Fibroblast of the aortic adventitia (primary cell): ENCODE data around the gene TEX30. TPM values are rescaled to one million over a fixed set of nuclear protein-coding genes. Genes with fewer than 3 reads are reported as not detected.
A peak's percentile ranks its signal among the peaks of the same experiment; 100 is the strongest.

Experiments
- DNase-seq: peaks from one replicate; pipeline ENCODE4 v3.0.0-alpha.2; 2010; ENCODE audit warnings: low read depth
- H3K4me3 ChIP-seq: 2 replicates; pipeline ENCODE4 v1.5.1; 2011; ENCODE audit warnings: low read depth, mild to moderate bottlenecking, control low read depth, low read length, moderate library complexity
- total RNA-seq: library from RNA; depleted of rRNA; stranded (reverse); fragments of >200 nt; gene quantifications from 2 replicates; pipeline ENCODE4 v1.2.3, GENCODE V29; 2012; ENCODE audit warnings: low replicate concordance
- TF ChIP-seq, protein P1 (sequence below): IDR thresholded peaks from 2 replicates; pipeline ENCODE4 v1.5.1; 2011; ENCODE audit warnings: mild to moderate bottlenecking, low read length, control low read depth, inconsistent platforms; ENCODE audit not compliant: insufficient read depth

The TEX30 gene
- total RNA-seq, 1 donor = 42.2 TPM

DNA sequence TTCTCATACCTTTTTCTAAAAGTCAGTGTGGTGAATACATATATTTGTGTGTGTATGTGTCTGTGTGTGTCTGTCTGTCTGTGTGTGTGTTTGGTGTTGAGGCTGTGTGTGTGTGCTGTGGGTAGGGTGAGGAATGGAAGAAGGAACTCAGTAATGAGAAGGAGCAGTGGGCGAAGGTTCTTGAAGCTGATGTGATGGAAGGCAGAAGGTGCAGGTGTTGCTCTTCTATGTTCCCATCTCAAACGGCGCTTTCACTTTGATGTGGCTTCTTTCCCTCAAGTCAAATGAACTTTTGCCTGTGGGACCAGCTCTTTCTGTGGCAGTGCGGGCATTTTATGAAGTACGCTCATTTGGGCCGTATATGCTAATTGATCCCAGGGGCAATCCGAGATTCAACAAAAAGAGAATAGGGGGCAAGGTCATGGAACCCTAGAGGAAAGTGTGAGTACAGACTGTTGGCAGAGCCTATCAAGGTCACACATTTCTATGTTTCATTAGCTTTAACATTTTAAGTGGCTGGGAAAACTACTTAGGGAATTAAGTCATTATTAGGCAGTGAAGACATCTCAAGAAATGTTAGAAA is 40.5 kb upstream of the TEX30 start:
- H3K4me3 ChIP-seq = no peak overlapping the region
- DNase-seq = no peak
- TF ChIP-seq, protein P1, sequence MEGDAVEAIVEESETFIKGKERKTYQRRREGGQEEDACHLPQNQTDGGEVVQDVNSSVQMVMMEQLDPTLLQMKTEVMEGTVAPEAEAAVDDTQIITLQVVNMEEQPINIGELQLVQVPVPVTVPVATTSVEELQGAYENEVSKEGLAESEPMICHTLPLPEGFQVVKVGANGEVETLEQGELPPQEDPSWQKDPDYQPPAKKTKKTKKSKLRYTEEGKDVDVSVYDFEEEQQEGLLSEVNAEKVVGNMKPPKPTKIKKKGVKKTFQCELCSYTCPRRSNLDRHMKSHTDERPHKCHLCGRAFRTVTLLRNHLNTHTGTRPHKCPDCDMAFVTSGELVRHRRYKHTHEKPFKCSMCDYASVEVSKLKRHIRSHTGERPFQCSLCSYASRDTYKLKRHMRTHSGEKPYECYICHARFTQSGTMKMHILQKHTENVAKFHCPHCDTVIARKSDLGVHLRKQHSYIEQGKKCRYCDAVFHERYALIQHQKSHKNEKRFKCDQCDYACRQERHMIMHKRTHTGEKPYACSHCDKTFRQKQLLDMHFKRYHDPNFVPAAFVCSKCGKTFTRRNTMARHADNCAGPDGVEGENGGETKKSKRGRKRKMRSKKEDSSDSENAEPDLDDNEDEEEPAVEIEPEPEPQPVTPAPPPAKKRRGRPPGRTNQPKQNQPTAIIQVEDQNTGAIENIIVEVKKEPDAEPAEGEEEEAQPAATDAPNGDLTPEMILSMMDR = no peak

DNA sequence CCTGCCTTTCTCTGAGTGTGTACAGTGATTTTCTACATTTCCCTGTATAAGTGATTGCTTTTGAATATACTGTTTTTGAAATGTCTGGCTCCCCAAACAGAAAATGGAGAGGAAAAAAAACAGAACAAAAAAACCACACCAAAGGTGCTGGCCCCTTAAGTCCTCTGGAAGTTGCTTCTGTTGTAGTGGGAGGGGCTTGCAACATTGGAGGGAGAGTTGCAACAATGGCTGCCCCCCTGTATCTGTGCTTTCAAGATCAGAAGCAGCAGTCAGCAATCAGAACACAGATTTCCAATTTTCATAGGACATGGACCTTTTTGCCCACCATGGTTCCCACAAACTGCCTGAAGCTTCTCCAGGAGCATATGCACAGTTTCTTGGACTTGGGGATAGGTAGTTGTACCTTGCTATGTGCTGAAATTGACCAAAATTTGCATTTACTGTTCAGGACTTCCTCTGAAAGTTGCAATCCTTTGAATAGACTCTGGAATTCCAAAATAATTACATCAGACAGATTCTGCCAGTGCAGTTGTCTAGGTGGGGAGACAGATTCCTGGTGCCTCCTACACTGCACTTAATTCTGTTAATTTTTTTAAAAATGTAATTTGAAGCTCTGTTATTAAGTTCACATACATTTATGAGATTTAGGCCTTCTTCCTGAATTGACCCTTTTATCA is 39.2 kb upstream of the TEX30 start:
- no peak overlapping the region for H3K4me3 ChIP-seq
- TF ChIP-seq, protein P1 = no peak
- DNase-seq = peak; percentile 33

DNA sequence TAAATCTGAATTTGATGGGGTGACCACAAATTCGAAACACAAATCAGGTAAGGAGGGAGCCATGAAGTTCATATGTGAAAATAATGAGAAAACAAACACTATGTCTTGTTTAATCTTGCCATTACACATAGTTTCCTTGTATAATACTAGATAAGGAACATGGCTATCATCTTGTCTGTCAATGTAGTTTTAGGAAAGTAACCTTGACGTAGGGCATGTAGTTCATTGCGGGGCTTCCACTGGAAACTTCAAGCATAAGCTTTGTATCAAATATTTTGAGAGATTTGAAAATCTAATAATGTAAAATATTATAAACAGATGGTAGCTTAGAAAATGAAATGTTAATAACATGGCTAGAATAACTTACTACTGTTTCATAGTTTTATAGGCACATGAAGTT is 34.1 kb upstream of the TEX30 start:
- no peak overlapping the region for H3K4me3 ChIP-seq
- no peak for DNase-seq
- TF ChIP-seq, protein P1 = no peak

DNA sequence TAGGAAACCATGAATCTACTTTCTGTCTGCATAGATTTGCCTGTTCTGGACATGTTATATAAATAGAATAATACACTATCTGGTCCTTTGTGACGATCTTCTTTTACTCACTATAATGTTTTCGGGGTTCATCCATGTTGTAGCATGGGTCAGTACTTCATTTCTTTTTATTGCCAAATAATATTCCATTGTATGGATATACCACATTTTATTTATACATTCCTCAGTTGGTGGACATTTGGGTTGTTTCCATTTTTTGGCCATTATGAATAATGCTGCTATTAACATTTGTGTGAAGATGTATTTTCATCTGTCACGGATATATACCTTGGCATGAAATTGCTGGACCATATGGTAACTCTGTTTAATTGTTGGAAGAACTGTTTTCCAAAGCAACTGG is 32.1 kb upstream of the TEX30 start:
- DNase-seq = no peak
- TF ChIP-seq, protein P1 = no peak
- no peak overlapping the region for H3K4me3 ChIP-seq

DNA sequence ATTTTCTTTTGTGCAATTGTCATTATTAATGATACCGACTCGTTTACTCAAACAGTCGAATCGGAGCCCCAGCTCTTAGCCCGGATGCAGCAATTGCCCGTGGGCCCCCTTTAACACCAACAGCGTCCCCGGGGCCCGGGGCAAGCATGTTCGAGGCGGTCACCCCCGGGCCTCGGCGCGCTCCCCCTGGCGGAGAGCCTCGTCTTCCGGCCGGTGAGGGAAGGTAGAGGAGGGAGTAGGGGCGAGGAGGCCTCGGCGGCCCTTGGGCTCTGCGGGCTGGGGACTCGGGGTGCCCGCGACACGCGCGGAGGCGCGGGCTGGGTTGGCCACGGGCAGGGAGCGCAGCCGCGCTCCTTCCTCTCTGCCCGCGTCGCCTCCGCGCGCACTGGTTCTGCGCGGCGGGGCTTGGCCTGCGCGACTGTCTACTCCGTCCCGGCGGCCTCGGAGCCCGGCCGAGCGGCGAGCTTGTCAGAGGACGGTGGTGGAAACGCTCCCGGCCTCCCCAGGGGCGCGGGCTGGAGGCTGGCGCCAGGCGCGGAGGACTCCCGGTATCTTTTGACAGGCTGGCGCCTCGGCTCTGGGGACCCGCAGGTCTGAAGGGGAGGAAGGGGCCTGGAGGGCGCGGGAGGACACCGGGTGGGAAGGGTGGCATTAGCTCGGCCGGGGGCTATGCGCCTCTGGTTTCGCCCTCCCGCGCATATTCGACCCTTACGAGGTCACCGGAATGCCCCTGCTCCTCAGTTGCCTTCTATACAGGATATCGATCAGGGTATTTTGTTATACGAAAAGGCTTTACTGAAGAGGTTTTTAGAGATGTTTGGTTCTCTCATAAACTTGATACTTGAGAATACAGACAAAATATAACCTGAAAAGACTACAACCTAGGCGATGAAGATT is 26.8 kb upstream of the TEX30 start:
- H3K4me3 ChIP-seq = peak overlapping the region; percentile 94
- peak; percentile 72 for DNase-seq
- TF ChIP-seq, protein P1 = peak; percentile 75

DNA sequence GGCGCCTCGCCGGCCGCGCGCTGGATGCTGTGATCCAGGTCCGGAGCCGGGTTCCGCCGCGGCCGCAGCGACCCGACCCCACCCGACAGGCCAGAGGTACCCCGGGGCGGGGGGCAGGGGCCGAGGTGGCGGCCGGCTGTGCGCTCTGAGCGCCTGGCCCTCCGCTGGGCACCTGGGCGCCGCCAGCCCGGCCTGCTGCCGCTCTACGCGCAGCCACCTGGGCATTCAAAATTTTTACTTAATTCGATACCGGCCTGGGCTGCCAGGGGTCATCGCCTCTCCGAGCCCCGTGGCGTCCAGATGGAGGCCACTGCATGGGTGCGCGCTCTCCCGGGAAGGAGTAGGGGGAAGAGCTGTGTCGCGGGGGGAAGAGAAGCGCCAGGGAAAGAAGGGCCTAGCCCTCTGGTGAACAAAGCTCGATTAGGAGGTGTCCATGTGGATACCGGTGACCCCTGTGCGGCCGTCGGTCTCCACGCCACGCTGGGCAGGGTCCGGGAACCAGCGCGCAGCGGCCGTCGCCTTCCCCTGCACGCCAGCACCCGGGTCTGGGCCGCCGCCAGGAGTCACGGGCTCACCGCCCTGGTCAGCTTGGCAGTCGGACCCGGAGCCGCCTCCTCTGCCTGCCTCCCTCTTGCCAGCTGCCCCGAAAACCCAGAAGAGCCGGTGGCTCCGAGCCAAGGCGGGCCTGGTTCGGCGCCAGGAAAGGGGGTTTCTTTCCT is 26.0 kb upstream of the TEX30 start:
- TF ChIP-seq, protein P1 = peak; percentile 1
- H3K4me3 ChIP-seq = peak overlapping the region; percentile 94
- DNase-seq = peak; percentile 30
